G401 (cell line): ENCODE results near the gene ADAM30. TPM values are rescaled to one million over a fixed set of nuclear protein-coding genes. Genes with fewer than 3 reads are reported as not detected.
A peak's percentile ranks its signal among the peaks of the same experiment; 100 is the strongest.

ENCODE experiments used
- DNase-seq: peaks from one replicate; pipeline ENCODE4 v3.0.0-alpha.2; 2015; ENCODE audit warnings: low spot score
- in situ Hi-C: cut with HindIII; loops from 2 replicates; pipeline ENCODE4 v1.10.0; 2016; ENCODE audit warnings: low sequenced_read_pairs, mixed read lengths
- total RNA-seq: library from RNA; depleted of rRNA; stranded (reverse); fragments of >200 nt; shearing (Covaris generic); gene quantifications from 2 replicates; pipeline ENCODE4 v1.2.3, GENCODE V29; 2014

ADAM30 gene
- total RNA-seq, 1 experiment from 2014 or later = not detected

DNA sequence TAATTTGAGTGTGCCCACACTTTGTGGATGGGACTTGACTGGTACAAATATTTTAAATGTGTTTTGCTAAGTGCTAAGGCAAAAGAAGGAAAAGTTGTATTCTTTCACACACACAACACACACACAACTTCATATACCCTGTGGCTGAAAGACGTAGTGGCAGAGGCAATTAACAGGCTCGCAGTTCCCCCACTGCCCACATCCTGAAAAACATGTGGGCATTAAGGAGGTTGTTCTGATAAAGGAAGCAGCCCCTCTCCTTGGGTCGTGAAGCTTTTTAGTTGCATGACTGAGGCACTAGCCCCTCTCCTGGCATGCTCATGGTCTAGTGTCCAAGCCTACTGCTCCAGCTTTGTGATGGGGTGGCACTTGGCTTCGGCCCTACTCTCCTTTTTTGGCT is 14.3 kb upstream of the ADAM30 start:
- no peak for DNase-seq
- in situ Hi-C loops = no loop called here

DNA sequence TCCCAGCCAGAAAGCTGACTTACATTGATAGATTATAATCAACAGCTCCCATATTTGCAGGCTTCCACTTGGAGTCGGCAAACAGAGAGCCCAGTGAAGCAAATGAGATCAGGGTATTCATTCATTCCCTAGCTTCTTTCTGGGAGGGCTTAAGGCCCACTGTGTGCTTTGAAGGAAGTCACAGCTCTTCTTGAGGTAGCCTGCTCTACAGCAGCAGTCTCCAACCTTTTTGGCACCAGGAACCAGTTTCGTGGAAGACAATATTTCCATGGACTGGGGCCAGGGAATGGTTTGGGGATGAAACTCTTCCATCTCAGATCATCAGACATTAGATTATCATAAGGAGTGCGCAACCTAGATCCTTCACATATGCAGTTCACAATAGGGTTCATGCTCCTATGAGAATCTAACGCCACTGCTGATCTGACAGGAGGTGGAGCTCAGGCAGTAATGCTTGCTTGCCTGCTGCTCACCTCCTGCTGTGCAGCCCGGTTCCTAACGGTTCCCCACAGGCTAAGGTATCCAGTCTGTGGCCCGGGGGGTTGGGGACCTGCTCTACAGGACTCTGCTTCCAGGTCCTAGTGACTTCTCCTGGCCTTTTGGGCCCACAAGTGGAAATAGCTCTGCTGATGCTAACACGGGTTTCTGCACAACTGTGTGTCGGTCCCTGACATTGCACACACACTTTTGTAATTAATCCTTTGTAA is 13.7 kb upstream of the ADAM30 start:
- in situ Hi-C loops = no loop called here

GRCh38 chr1:119908661-119909060 is 12.3 kb upstream of the ADAM30 start:
- no peak for DNase-seq
- in situ Hi-C loops = no loop called here

More for the DNA sequence above, 13.7 kb upstream of the ADAM30 start:
- DNase-seq = no peak

- no peak for DNase-seq
- in situ Hi-C loops = no loop called here
Observed at GRCh38 chr1:119906927-119907652, 10.8 kb upstream of the ADAM30 start.

DNA sequence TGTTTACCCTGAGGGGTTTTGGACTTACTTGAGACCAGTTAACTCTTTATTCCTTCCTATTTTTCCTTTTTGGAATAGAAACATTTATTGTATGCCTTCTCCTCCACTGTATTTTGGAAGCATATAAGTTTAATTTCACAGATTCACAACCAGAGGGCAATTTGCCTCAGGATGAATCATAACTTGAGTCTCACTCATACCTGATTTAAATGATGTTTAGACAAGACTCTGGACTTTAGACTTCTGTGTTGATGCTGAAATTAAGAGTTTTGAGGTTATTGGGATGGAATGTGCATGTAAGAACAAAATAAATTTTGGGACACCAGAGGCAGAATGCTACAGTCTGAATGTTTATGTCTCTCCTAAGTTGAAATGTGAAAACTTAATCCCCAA is 7.1 kb upstream of the ADAM30 start:
- DNase-seq = no peak
- in situ Hi-C loops = no loop called here

DNA sequence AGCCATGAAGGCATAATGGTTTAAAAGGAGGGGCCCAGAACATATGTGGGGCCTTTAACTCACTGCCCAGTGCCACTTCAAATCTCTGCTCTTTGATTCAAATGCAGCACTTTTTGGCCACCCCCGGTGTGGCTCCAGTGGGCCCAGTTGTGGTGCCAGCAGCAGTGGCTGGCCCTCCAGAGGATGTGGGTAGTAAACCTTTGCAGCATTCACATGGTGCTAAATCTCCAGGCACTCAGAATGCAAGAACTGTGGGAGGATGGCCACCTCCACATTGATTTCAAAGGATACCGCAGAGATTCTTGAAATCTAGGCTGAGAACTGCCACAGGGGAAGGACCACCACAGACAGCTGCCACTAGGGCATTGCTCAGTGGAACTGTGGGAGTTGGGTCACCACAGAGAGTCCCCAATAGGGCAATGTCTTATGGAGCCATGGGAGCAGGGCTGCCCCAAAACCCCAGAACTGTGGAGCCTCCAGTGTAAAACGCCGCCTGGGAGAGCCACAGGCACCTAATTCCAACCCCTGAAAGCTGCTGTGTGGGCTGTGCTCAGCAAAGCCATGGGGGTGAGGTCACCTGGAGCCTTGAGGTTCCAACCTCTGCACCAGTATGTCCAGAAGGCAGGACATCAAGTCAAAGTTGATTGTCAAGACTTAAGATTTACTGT is 6.6 kb upstream of the ADAM30 start:
- no peak for DNase-seq
- in situ Hi-C loops = no loop called here

DNA sequence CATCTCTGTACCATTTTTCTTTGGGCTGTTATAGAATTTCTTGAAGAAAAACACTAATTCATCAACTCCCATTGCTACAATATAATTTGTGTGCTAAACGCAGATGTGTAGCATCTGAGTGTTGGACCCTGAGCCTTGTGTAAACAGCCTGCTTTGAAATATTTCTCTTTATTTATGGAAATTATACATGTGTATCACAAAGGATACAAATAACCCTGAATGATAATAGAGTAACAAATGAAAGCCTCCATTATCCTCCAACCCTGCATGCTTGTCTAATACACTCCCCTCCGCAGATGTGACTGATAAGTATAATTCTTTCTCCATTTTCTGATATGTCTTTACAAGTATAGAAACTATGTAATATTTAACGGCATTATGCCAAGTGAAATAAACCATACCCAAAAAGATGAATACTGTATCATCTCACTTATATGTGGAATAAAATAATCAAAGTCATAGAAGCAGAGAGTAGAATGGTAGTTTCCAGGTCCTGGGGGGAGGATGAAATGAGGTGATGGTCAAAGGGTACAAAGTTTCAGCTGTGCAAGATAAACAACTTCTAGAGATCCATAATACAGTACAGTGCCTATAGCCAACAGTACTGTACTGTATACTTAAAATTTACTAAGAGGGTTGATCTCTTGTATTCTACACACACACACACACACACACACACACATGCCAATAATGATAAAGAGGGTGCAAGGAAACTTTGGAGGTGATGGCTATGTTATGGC is 2.8 kb upstream of the ADAM30 start:
- in situ Hi-C loops = no loop called here
- no peak for DNase-seq

- in situ Hi-C loops = no loop called here
- DNase-seq = no peak
Observed at GRCh38 chr1:119898530-119898929, 2.2 kb upstream of the ADAM30 start.

- in situ Hi-C loops = no loop called here
- no peak for DNase-seq
Observed at GRCh38 chr1:119895102-119895501, 1.2 kb downstream of the ADAM30 start.

DNA sequence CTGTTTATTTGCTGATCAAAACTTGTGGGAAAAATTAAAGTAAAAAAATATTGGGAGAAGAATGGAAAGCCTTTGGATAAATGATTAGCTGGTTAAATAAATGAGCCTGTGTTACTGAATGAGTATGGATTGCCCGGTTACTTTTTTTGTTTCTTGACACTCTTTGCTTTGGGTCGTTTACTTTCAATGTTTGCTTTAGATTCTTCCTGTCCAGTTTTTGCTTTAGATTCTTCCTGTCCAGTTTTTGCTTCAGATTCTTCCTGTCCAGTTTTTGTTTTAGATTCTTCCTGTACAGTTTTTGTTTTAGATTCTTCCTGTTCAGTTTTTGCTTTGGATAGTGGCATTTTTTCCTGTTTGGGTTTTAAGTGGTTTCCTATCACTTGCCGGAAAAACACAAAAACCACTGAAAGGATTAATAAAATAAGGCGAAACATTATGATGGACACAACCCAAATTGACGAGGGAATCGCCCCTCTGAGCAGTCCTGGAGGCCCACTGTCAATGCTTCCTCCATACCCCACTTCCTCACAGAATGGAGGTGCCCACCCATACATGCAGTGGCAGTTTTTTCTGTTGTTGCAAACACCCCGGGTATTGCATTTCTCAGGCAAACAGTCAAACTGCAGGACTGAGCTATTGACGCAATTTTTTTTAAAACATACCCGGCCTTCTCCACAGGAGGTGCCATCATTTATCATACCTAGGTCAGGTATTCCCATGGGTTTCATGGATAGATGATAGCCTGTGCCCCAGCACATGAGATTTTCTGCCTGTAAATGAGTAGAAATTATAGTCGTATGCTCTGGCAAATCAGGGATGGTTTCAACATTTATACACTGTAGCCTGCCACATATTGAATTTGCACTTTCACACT is 2.3 kb downstream of the ADAM30 start:
- in situ Hi-C loops = no loop called here
- DNase-seq = no peak

GRCh38 chr1:119893238-119893791 is 3.0 kb downstream of the ADAM30 start:
- DNase-seq = no peak
- in situ Hi-C loops = no loop called here

GRCh38 chr1:119891386-119891785 is 4.9 kb downstream of the ADAM30 start:
- in situ Hi-C loops = no loop called here
- no peak for DNase-seq

- no peak for DNase-seq
Observed at GRCh38 chr1:119888476-119888875, 7.8 kb downstream of the ADAM30 start.

DNA sequence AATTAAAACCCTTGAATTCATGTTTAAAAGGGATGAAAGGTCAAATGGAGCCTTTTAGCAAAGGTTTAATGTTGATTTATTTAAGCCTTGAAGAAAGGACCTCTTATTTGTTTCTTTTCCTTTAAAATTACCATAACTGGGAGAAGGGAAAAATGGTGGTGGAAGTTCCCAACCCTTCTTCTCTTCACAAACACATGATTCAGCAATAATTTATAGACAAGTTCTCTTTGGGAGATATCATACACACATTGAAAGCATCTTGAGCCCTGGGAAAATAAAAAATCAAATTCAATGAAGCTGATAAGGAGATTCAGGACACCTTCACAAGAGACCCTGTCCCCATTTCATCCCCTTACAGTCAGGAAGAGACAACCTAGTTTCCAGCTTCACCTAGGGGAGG is 8.9 kb downstream of the ADAM30 start:
- no peak for DNase-seq
- in situ Hi-C loops = no loop called here

More at GRCh38 chr1:119888476-119888875, 7.8 kb downstream of the ADAM30 start:
- in situ Hi-C loops = no loop called here

DNA sequence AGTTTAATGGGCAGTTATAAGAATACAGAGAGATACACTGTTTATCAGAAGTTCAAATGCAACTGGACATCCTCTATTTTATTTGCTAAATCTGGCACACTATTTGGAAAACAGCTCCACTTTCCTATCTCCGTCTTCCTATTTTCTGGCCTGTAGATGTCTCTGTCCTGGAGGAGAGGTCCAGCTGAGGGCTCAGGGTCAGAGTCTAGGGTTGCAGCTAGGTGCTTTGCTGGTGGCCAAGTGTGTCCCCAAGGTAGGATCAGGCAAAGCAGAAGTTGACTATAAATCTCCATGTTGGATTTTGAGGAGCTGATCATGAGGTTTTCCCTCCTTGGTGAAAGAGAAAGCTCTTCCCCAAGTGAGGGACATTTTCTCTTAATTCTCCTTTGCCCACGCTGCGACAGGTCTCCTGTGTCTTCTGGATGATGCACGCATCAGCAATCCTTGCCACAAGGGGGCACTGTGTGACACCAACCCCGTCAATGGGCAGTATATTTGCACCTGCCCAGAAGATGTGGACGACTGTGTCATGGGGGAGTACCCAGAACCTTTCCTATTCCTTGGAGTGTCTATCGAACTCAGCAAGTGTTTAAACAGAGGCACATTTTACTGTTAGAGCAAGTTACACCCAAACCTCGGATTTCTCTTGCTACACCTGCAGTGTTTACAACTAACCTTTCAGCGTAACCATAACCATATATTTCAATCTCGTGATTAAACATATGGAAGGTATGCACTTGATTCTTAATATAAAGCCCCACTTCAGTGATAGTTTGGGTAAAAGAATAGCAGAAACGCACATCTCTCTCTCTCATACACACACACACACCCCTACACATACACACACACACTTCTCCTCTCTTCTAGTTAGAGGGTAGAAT is 10.2 kb downstream of the ADAM30 start:
- in situ Hi-C loops = no loop called here
- DNase-seq = peak; percentile 9

GRCh38 chr1:119884711-119885110 is 11.6 kb downstream of the ADAM30 start:
- DNase-seq = no peak
- in situ Hi-C loops = no loop called here

GRCh38 chr1:119883826-119884225 is 12.5 kb downstream of the ADAM30 start:
- no peak for DNase-seq
- in situ Hi-C loops = no loop called here
